Liver (tissue), 9 donors: ENCODE data around the gene LHFPL2. TPM values are rescaled to one million over a fixed set of nuclear protein-coding genes. Genes with fewer than 3 reads are reported as not detected.
A peak's percentile ranks its signal among the peaks of the same experiment; 100 is the strongest.

Experiments
- DNase-seq: peaks from one replicate; pipeline ENCODE4 v3.0.0-alpha.2; 2017; ENCODE audit warnings: low spot score
- H3K27ac ChIP-seq, 2 donors: one replicate each; pipeline ENCODE4 v1.7.0; 2013; ENCODE audit warnings: inconsistent platforms in 2 of 2, low read length in 2 of 2, control low read depth in 1 of 2, low read depth in 1 of 2, mild to moderate bottlenecking in 1 of 2
- H3K27me3 ChIP-seq, 4 donors: one replicate each; pipeline versions ENCODE4 v1.6.1 to v1.7.0; 2013; ENCODE audit warnings: low read length in 3 of 4, inconsistent platforms in 1 of 4, mild to moderate bottlenecking in 1 of 4, moderate library complexity in 1 of 4; ENCODE audit not compliant: control insufficient read depth in 4 of 4, insufficient read depth in 4 of 4
- H3K36me3 ChIP-seq, 4 donors: one replicate each; pipeline versions ENCODE4 v1.6.1 to v1.7.0; 2013; ENCODE audit warnings: low read length in 3 of 4, mild to moderate bottlenecking in 3 of 4, low read depth in 1 of 4, moderate library complexity in 1 of 4; ENCODE audit not compliant: control insufficient read depth in 4 of 4, insufficient read depth in 3 of 4
- H3K4me1 ChIP-seq, 4 donors: one replicate each; pipeline versions ENCODE4 v1.6.1 to v1.7.0; 2013; ENCODE audit warnings: low read length in 3 of 4, mild to moderate bottlenecking in 3 of 4, moderate library complexity in 1 of 4; ENCODE audit not compliant: control insufficient read depth in 4 of 4, insufficient read depth in 4 of 4
- H3K4me3 ChIP-seq, 3 donors: one replicate each; pipeline versions ENCODE4 v1.6.1 to v1.7.0; 2013; ENCODE audit warnings: low read length in 3 of 3, control low read depth in 1 of 3, low read depth in 1 of 3, mild to moderate bottlenecking in 1 of 3
- H3K9ac ChIP-seq, 2 donors: one replicate each; pipeline ENCODE4 v1.7.0; 2013; ENCODE audit warnings: low read length in 2 of 2, mild to moderate bottlenecking in 2 of 2, moderate library complexity in 2 of 2, control low read depth in 1 of 2, low read depth in 1 of 2
- H3K9me3 ChIP-seq, 4 donors: one replicate each; pipeline versions ENCODE4 v1.6.1 to v1.7.0; 2013; ENCODE audit warnings: low read length in 3 of 4; ENCODE audit not compliant: control insufficient read depth in 4 of 4
- CTCF ChIP-seq: fragments of 150-350 bp; IDR thresholded peaks from 2 replicates; pipeline ENCODE4 v1.5.1; 2017; ENCODE audit warnings: improper control_type of control experiment, low read depth, low read length; ENCODE audit not compliant: missing input control
- EGR1 ChIP-seq, 2 donors: IDR thresholded peaks; 2 replicates each; pipeline ENCODE4 v1.6.1; 2016 to 2018; ENCODE audit warnings: antibody characterized with exemption in 2 of 2, low read depth in 2 of 2
- FOXA1 ChIP-seq: IDR thresholded peaks from 2 replicates; pipeline ENCODE4 v1.6.1; 2016; ENCODE audit warnings: antibody characterized with exemption
- JUND ChIP-seq, 2 donors: IDR thresholded peaks; 2 replicates each; pipeline ENCODE4 v1.6.1; 2016; ENCODE audit warnings: antibody characterized with exemption in 2 of 2
- MAX ChIP-seq: IDR thresholded peaks from 2 replicates; pipeline ENCODE4 v1.6.1; 2016; ENCODE audit warnings: antibody characterized with exemption
- NR2F2 ChIP-seq: IDR thresholded peaks from 2 replicates; pipeline ENCODE4 v1.6.1; 2016; ENCODE audit warnings: antibody characterized with exemption
- RAD21 ChIP-seq, 2 donors: IDR thresholded peaks; 2 replicates each; pipeline ENCODE4 v1.6.1; 2016; ENCODE audit warnings: antibody characterized with exemption in 2 of 2, mild to moderate bottlenecking in 2 of 2
- SP1 ChIP-seq: IDR thresholded peaks from 2 replicates; pipeline ENCODE4 v1.6.1; 2018; ENCODE audit warnings: antibody characterized with exemption, mild to moderate bottlenecking
- YY1 ChIP-seq: IDR thresholded peaks from 2 replicates; pipeline ENCODE4 v1.6.1; 2016; ENCODE audit warnings: antibody characterized with exemption, mild to moderate bottlenecking
- WGBS: extraction: QIAGEN DNeasy Blood & Tissue Kit; methylation state at CpG from one replicate; pipeline ENCODE4 v1.1.7; 2013; 5-methylcytosine and 5-hydroxymethylcytosine counted together
- polyA plus RNA-seq, 2 donors: library from polyadenylated mRNA; stranded (reverse) in 1 of 2; unstranded in 1 of 2; fragments of 200-250 nt in 1 of 2; fragments of >200 nt in 1 of 2; fragmentation: Nextera tagmentation in 1 of 2; extraction: Ambion mirVana in 1 of 2; gene quantifications; one replicate each; pipeline versions ENCODE4 v1.2.1 to v1.2.3, GENCODE V29; 2013 to 2015
- total RNA-seq, 2 donors: library from RNA; depleted of rRNA; stranded (reverse); fragments of >200 nt; gene quantifications; one replicate each; pipeline ENCODE4 v1.2.3, GENCODE V29; 2014
- donor health status: healthy.
- donor health status: healthy.
- donor health status: healthy.
- donor health status: healthy.
- donor health status: healthy.

The LHFPL2 gene
- total and polyA plus RNA-seq, 4 donors: 1.6 to 9.4 (median 5.6) TPM

GRCh38 chr5:78486218-78486617, 162.4 kb downstream of the LHFPL2 start:
- WGBS: 96% methylated on average over 2 of the region's 2 CpGs
- Histone ChIP-seq H3K27ac (no peak overlapping the region), H3K27me3 (no peaks in the 10 kb centered on the region), H3K4me3 (no peak overlapping the region), H3K36me3 (no peaks in the 10 kb centered on the region), H3K4me1 (no peaks in the 10 kb centered on the region), H3K9me3 (no peaks in the 10 kb centered on the region), H3K9ac (no peak overlapping the region)
- no peak for TF ChIP-seq YY1
- no peak for TF ChIP-seq CTCF
- no peak for TF ChIP-seq FOXA1
- no peak for TF ChIP-seq NR2F2
- no peak for TF ChIP-seq RAD21 (IDR thresholded peaks at IDR 0.05)
- DNase-seq: no peak

- no peaks in the 10 kb centered on the region for H3K27me3 ChIP-seq
- no peak overlapping the region for H3K4me3 ChIP-seq
- TF ChIP-seq FOXA1 (no peak), RAD21 (IDR thresholded peaks at IDR 0.05) (peak in 1 of 2 donors; percentile 24)
- DNase-seq: no peak
- H3K36me3 ChIP-seq: no peaks in the 10 kb centered on the region
- no peaks in the 10 kb centered on the region for H3K9me3 ChIP-seq
- no peak overlapping the region for H3K9ac ChIP-seq
- H3K27ac ChIP-seq: no peak overlapping the region
- WGBS: 87% methylated on average over 3 of the region's 3 CpGs
- no peaks in the 10 kb centered on the region for H3K4me1 ChIP-seq
These were observed 164.6 kb downstream of the LHFPL2 start for GRCh38 chr5:78483809-78484521.

GRCh38 chr5:78482948-78483347, 165.6 kb downstream of the LHFPL2 start:
- DNase-seq: no peak
- Histone ChIP-seq H3K9me3 (no peaks in the 10 kb centered on the region), H3K9ac (no peak overlapping the region), H3K27me3 (no peaks in the 10 kb centered on the region), H3K27ac (no peak overlapping the region), H3K4me3 (no peak overlapping the region), H3K4me1 (no peaks in the 10 kb centered on the region), H3K36me3 (no peaks in the 10 kb centered on the region)
- TF ChIP-seq EGR1 (IDR thresholded peaks at IDR 0.05; ENCODE audit: low read depth in 2 of 2) (no peak), MAX (no peak), SP1 (no peak)
- 98% methylated on average over 1 of the region's 1 CpG for whole genome bisulfite sequencing

GRCh38 chr5:78476795-78477194, 171.8 kb downstream of the LHFPL2 start:
- H3K4me1 ChIP-seq: no peaks in the 10 kb centered on the region
- H3K9ac ChIP-seq: no peak overlapping the region
- 96% methylated on average over 1 of the region's 1 CpG for WGBS
- TF ChIP-seq JUND (IDR thresholded peaks at IDR 0.05) (no peak), EGR1 (IDR thresholded peaks at IDR 0.05; ENCODE audit: low read depth in 2 of 2) (no peak), SP1 (no peak)
- no peak overlapping the region for H3K27ac ChIP-seq
- H3K4me3 ChIP-seq: no peak overlapping the region
- H3K36me3 ChIP-seq: peaks cover 0 to 2% (median 0%) of the 10 kb centered on the region in 4 donors
- DNase-seq: no peak
- no peaks in the 10 kb centered on the region for H3K9me3 ChIP-seq
- no peaks in the 10 kb centered on the region for H3K27me3 ChIP-seq
